ENCODE measurements around the gene KRTAP4-4. TPM values are rescaled to one million over a fixed set of nuclear protein-coding genes. Genes with fewer than 3 reads are reported as not detected.

KRTAP4-4 gene
- not detected in 2 replicates for total RNA-seq

DNA sequence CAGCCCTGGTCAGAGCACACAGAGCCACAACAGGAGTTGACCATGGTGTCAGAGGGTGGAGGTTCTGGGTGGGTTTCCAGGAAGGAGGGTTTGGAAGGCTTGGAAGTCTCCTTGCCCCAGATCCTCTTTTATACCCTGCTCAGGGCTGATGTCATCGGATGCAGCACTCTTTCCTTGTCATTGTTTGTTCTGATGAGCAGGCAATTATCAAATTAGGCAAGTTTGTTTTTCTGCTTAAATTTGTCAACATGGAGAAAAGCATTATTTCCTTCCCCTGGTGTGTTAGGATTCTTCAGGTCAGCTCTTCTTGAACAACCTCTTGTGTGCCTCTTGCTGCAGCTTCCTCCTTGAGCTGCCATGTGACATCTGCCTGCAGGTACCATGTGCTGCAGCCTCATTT is at the start of gene KRTAP4-4:
Gene KRTAP4-4, minus strand, starts transcription at position 101 of the 400 bp plus-strand sequence. Its CDS starts 57 bp downstream, at position 44.

DNA sequence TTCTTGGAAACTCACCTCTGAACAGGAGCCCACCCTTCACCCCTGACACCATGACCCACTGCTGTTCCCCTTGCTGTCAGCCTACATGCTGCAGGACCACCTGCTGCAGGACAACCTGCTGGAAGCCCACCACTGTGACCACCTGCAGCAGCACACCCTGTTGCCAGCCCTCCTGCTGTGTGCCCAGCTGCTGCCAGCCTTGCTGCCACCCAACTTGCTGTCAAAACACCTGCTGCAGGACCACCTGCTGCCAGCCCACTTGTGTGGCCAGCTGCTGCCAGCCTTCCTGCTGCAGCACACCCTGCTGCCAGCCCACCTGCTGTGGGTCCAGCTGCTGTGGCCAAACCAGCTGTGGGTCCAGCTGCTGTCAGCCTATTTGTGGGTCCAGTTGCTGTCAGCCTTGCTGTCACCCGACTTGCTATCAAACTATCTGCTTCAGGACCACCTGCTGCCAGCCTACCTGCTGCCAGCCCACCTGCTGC is 29.3 kb upstream of the KRTAP4-4 start, which contains the start of gene KRTAP9-1:
Gene KRTAP9-1, plus strand, starts transcription at position 51 of the 482 bp plus-strand sequence. Its CDS starts 0 bp downstream, at position 51.

DNA sequence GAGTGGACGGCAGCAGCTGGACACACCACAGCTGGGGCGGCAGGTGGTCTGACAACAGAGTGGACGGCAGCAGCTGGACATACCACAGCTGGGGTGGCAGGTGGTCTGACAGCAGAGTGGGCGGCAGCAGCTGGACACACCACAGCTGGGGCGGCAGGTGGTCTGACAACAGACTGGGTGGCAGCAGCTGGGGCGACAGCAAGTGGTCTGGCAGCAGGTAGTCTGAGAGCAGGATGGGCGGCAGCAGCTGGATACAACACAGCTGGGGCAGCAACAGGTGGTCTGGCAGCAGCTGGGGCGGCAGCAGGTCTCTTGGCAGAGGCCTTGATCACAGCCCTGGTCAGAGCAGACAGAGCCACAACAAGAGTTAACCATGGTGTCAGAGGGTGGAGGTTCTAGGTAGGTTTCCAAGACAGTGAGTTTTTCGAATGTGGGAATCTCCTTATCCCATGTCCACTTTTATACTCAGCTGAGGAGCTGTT is 24.0 kb upstream of the KRTAP4-4 start, which contains the start of gene KRTAP4-1:
Gene KRTAP4-1, minus strand, starts transcription at position 432 of the 482 bp plus-strand sequence. Its CDS starts 57 bp downstream, at position 375.

DNA sequence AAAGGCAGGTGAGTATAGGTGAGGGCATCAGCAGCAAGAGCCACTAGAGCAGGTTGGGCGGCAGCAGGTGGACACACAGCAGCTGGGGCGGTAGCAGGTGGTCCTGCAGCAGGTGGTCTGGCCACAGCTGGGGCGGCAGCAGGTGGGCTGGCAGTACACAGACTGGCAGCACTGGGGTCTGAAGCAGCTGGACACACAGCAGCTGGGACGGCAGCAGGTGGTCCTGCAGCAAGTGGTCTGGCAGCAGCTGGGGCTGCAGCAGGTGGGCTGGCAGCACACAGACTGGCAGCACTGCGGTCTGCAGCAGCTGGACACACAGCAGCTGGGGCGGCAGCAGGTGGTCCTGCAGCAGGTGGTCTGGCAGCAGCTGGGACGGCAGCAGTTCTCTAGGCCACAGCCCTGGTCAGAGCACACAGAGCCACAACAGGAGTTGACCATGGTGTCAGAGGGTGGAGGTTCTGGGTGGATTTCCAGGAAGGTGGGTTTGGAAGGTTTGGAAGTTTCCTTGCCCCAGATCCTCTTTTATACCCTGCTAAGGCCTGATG is 17.3 kb upstream of the KRTAP4-4 start, which contains the start of gene KRTAP4-2:
Gene KRTAP4-2, minus strand, starts transcription at position 495 of the 545 bp plus-strand sequence. Its CDS starts 57 bp downstream, at position 438.

DNA sequence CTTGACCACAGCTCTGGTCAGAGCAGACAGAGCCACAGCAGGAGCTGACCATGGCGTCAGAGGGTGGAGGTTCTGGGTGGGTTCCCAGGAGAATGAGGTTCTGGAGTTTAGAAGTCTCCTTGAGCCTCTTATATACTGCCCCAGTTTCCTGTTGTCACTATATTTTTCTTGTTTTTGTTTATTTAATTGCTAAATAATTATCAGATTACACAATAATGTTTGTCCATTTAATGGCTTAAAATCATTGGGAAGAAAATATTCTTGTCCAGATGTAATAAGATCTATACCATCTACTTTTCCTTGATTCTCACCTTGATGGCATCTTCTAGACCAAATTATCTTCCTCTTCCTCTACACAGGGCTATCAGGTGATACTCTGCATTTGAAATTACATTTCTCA is 7.6 kb upstream of the KRTAP4-4 start, which contains the start of gene KRTAP4-3:
Gene KRTAP4-3, minus strand, starts transcription at position 101 of the 400 bp plus-strand sequence. Its CDS starts 49 bp downstream, at position 52.

DNA sequence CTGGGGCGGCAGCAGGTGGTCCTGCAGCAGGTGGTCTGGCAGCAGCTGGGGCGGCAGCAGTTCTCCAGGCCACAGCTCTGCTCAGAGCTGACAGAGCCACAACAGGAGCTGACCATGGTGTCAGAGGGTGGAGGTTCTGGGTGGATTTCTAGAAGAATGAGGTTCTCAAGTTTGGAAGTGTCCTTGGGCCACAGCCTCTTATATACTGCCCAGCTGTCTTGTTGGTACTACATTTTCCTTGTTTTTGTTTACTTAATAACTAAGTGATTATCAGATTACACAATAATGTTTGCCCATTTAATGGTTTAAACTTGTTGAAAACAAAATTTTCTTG is 10.9 kb downstream of the KRTAP4-4 start, which contains the start of gene KRTAP4-5:
Gene KRTAP4-5, minus strand, starts transcription at position 174 of the 334 bp plus-strand sequence. Its CDS starts 58 bp downstream, at position 116.

DNA sequence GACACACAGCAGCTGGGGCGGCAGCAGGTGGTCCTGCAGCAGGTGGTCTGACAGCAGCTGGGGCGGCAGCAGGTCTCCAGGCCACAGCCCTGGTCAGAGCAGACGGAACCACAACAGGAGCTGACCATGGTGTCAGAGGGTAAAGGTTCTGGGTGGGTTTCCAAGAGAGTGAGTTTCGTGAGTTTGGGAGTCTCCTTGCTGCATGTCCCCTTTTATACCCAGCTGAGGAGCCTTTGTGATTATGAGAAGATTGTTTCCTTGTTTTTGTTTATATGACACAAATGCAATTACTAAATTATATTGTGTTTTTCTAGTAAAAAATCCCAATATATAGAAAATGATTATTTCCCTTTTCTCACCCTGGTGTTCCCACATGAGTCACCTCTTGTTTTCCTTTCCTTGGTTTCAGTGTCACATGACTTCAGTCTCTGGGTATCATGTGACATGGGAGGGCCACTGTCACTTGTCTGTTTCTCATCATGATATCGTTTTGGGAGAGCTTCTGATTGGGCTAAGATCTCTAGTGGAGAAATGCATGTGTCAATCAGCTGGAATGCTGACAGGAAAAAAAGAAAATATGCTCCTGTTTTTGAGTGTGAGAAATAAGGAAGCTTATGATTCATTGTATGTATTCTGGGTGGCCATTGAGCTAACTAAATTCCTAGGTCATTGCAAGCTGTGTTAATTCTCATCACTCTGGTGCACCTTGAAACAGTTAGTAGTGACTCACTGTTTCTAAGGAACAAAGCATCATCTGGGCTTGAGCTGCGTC is 20.0 kb downstream of the KRTAP4-4 start, which contains the start of gene KRTAP4-6:
Gene KRTAP4-6, minus strand, starts transcription at position 185 of the 772 bp plus-strand sequence. Its CDS starts 57 bp downstream, at position 128.

DNA sequence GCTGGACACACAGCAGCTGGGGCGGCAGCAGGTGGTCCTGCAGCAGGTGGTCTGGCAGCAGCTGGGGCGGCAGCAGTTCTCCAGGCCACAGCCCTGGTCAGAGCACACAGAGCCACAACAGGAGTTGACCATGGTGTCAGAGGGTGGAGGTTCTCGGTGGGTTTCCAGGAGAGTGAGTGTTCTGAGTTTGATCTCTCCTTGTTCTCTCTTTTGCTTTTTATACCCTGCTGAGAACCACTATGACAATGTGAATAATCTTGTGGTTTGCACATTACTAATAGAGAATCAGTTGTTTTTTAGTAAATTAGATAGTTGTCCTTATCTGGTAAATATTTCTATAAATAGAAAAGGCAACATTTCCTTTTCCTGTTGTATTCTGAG is 36.6 kb downstream of the KRTAP4-4 start, which contains the start of gene KRTAP4-12:
Gene KRTAP4-12, minus strand, starts transcription at position 192 of the 381 bp plus-strand sequence. Its CDS starts 60 bp downstream, at position 132.

DNA sequence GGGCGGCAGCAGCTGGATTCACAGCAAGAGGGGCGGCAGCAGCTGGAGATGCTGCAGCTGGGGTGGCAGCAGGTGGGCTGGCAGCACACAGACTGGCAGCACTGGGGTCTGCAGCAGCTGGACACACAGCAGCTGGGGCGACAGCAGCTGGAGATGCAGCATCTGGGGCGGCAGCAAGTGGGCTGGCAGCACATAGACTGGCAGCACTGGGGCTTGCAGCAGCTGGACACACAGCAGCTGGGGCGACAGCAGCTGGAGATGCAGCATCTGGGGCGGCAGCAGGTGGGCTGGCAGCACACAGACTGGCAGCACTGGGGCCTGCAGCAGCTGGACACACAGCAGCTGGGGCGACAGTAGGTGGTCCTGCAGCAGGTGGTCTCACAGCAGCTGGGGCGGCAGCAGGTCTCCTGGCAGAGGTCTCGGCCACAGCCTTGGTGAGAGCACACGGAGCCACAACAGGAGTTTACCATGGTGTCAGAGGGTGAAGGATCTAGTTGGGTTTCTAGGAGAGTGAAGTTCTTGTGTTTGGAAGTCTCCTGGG is 42.6 kb downstream of the KRTAP4-4 start, which contains the start of gene KRTAP4-11:
Gene KRTAP4-11, minus strand, starts transcription at position 528 of the 541 bp plus-strand sequence. Its CDS starts 58 bp downstream, at position 470.

Other genes with a start within 250 kb of the KRTAP4-4 start
- under 0.01 TPM in 1 of 2 replicates, not detected in the other for gene KRT23, start 223.1 kb downstream of the KRTAP4-4 start, total RNA-seq
- gene KRT39, start 193.8 kb downstream of the KRTAP4-4 start, total RNA-seq = 0.52 TPM in 1 of 2 replicates, not detected in the other
- gene KRT40, start 176.4 kb downstream of the KRTAP4-4 start, total RNA-seq = not detected in 2 replicates
- not detected in 2 replicates for gene KRTAP3-3, start 166.6 kb downstream of the KRTAP4-4 start, total RNA-seq
- not detected in 2 replicates for gene KRTAP3-2, start 160.8 kb downstream of the KRTAP4-4 start, total RNA-seq
- gene KRTAP3-1, start 151.6 kb downstream of the KRTAP4-4 start, total RNA-seq = not detected in 2 replicates
- gene KRTAP1-5, start 133.5 kb downstream of the KRTAP4-4 start, total RNA-seq = 10.1 TPM in 1 of 2 replicates, not detected in the other
- gene KRTAP1-4, start 130.6 kb downstream of the KRTAP4-4 start, total RNA-seq = not detected in 2 replicates
- gene KRTAP1-3, start 125.9 kb downstream of the KRTAP4-4 start, total RNA-seq = not detected in 2 replicates
- gene KRTAP1-1, start 119.3 kb downstream of the KRTAP4-4 start, total RNA-seq = not detected in 2 replicates
- gene KRTAP2-1, start 113.4 kb downstream of the KRTAP4-4 start, total RNA-seq = not detected in 2 replicates
- not detected in 2 replicates for gene KRTAP2-2, start 105.5 kb downstream of the KRTAP4-4 start, total RNA-seq
- gene KRTAP2-3, start 100.6 kb downstream of the KRTAP4-4 start, total RNA-seq = 1.9 TPM in 1 of 2 replicates, not detected in the other
- not detected in 2 replicates for gene KRTAP2-4, start 94.9 kb downstream of the KRTAP4-4 start, total RNA-seq
- gene KRTAP4-7, start 76.6 kb downstream of the KRTAP4-4 start, total RNA-seq = not detected in 2 replicates
- gene KRTAP4-8, start 62.6 kb downstream of the KRTAP4-4 start, total RNA-seq = not detected in 2 replicates
- gene KRTAP4-16, start 58.5 kb downstream of the KRTAP4-4 start, total RNA-seq = not detected in 2 replicates
- not detected in 2 replicates for gene KRTAP4-9, start 55.4 kb downstream of the KRTAP4-4 start, total RNA-seq
- not detected in 2 replicates for gene KRTAP4-11, start 42.4 kb downstream of the KRTAP4-4 start, total RNA-seq
- gene KRTAP4-12, start 36.6 kb downstream of the KRTAP4-4 start, total RNA-seq = not detected in 2 replicates
- not detected in 2 replicates for gene KRTAP4-6, start 20.2 kb downstream of the KRTAP4-4 start, total RNA-seq
- not detected in 2 replicates for gene KRTAP4-5, start 10.9 kb downstream of the KRTAP4-4 start, total RNA-seq
- not detected in 2 replicates for gene KRTAP4-3, start 7.5 kb upstream of the KRTAP4-4 start, total RNA-seq
- gene KRTAP4-2, start 17.5 kb upstream of the KRTAP4-4 start, total RNA-seq = not detected in 2 replicates
- 0.13 TPM in 1 of 2 replicates, not detected in the other for gene KRTAP4-1, start 24.2 kb upstream of the KRTAP4-4 start, total RNA-seq
- gene KRTAP9-1, start 29.1 kb upstream of the KRTAP4-4 start, total RNA-seq = not detected in 2 replicates
- gene KRTAP9-2, start 65.9 kb upstream of the KRTAP4-4 start, total RNA-seq = not detected in 2 replicates
- gene KRTAP9-3, start 71.7 kb upstream of the KRTAP4-4 start, total RNA-seq = not detected in 2 replicates
- gene KRTAP9-8, start 77.3 kb upstream of the KRTAP4-4 start, total RNA-seq = not detected in 2 replicates
- gene KRTAP9-4, start 88.9 kb upstream of the KRTAP4-4 start, total RNA-seq = not detected in 2 replicates
- not detected in 2 replicates for gene KRTAP9-9, start 94.6 kb upstream of the KRTAP4-4 start, total RNA-seq
- not detected in 2 replicates for gene KRTAP9-6, start 104.6 kb upstream of the KRTAP4-4 start, total RNA-seq
- gene KRTAP9-7, start 115.0 kb upstream of the KRTAP4-4 start, total RNA-seq = not detected in 2 replicates
- not detected in 2 replicates for gene KRTAP29-1, start 142.1 kb upstream of the KRTAP4-4 start, total RNA-seq
- not detected in 2 replicates for gene KRTAP16-1, start 148.6 kb upstream of the KRTAP4-4 start, total RNA-seq
- gene KRTAP17-1, start 155.0 kb upstream of the KRTAP4-4 start, total RNA-seq = not detected in 2 replicates
- not detected in 2 replicates for gene KRT33A, start 190.1 kb upstream of the KRTAP4-4 start, total RNA-seq
- not detected in 2 replicates for gene KRT33B, start 209.1 kb upstream of the KRTAP4-4 start, total RNA-seq
- gene KRT34, start 221.6 kb upstream of the KRTAP4-4 start, total RNA-seq = 8.0 TPM in 1 of 2 replicates, not detected in the other
- gene KRT31, start 236.9 kb upstream of the KRTAP4-4 start, total RNA-seq = not detected in 2 replicates